Measurements from ENCODE around the gene P2RX7.

GRCh38 chr12:121108492-121108891 is 24.2 kb upstream of the P2RX7 start:
- TF ChIP-seq EZH2 (IDR thresholded peaks at IDR 0.05; ENCODE audit: borderline replicate concordance, low read depth, low read length, poor library complexity, severe bottlenecking) = no peak
- TF ChIP-seq, protein P1, sequence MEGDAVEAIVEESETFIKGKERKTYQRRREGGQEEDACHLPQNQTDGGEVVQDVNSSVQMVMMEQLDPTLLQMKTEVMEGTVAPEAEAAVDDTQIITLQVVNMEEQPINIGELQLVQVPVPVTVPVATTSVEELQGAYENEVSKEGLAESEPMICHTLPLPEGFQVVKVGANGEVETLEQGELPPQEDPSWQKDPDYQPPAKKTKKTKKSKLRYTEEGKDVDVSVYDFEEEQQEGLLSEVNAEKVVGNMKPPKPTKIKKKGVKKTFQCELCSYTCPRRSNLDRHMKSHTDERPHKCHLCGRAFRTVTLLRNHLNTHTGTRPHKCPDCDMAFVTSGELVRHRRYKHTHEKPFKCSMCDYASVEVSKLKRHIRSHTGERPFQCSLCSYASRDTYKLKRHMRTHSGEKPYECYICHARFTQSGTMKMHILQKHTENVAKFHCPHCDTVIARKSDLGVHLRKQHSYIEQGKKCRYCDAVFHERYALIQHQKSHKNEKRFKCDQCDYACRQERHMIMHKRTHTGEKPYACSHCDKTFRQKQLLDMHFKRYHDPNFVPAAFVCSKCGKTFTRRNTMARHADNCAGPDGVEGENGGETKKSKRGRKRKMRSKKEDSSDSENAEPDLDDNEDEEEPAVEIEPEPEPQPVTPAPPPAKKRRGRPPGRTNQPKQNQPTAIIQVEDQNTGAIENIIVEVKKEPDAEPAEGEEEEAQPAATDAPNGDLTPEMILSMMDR (conservative IDR thresholded peaks at IDR 0.05; ENCODE audit: low read depth, low read length) = no peak

All from A673 (cell line).